ENCODE measurements around the gene CCER1. TPM values are rescaled to one million over a fixed set of nuclear protein-coding genes. Genes with fewer than 3 reads are reported as not detected.

CCER1 gene
- polyA plus RNA-seq, 1 donor from 2014 or later: not detected

DNA sequence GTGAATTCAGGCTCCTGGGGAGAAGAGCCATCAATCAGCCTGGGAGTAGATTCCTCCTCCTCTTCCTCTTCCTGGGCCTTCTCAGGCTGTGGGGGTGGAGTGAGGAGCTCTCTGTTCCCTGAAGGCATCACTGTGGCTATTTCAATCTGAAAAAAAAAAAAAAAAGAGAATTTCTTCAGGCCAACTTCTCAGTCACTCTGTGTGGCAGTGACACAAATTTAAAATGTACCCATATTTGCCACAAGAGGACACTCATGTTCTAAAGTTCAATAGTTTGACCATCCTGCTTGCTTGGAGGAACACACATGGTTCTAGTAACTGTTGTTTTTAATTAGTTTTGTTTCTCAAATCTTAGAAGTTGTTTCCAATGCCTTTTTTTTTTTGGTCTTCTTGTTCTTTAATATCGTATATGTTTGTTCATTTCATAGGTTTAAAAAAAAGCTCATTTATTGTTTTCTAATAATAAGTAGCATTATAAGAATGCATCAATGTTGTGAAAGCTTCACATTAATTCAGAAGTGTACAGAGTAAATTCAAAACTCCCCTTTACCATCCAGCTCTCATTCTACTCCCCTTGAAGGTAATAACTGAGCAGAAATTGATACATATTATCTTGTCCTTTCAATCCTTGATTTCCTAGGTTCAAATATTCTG, 23.3 kb upstream of the CCER1 start:
- Mint-ChIP-seq H3K4me1 (no peaks in the 10 kb centered on the region), H3K36me3 (no peaks in the 10 kb centered on the region), H3K9me3 (no peaks in the 10 kb centered on the region), H3K27me3 (peaks cover 2% of the 10 kb centered on the region), H3K27ac (no peak overlapping the region), H3K4me3 (no peak overlapping the region)

DNA sequence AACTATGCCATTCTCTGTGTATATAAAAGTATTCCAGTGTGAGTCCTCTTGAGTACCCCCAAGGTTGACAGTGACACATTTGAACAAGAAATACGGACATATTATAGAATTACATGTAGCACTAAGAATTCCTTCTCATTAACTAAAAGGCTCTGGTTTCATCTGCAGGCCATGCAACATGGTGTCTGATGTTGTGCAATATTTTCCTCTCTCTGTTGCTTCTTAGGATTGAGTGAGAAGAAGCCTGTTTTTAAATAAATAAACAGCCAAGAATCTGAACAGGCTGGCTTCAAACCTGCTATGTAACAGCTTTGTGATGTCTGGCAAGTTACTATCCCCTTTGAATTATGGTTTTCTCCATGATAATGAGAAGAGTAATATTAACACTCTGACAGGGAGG, 22.2 kb upstream of the CCER1 start:
- Mint-ChIP-seq H3K27ac (no peak overlapping the region), H3K4me1 (no peaks in the 10 kb centered on the region), H3K36me3 (no peaks in the 10 kb centered on the region), H3K4me3 (no peak overlapping the region), H3K27me3 (peaks cover 2% of the 10 kb centered on the region), H3K9me3 (no peaks in the 10 kb centered on the region)

DNA sequence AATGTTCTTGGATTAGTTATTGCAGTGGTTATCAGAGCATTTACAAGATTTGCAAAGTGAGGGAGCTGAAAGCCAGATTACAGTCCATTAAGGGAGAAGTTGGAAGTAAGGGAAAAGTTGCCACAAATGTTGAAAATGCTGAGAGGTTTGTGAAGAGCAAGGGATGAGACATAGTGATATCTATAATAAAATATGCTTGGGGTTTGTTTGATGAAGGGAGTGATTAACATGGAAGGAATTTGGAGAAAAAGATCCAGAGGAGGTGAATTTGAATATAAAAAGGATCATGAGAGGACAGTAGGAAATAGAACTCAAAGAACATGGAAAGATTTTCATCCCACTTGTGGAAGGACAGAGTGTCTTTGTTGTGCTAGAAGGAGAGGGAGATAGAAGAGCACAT, 19.3 kb upstream of the CCER1 start:
- Mint-ChIP-seq H3K4me1 (no peaks in the 10 kb centered on the region), H3K36me3 (no peaks in the 10 kb centered on the region), H3K9me3 (no peaks in the 10 kb centered on the region), H3K27ac (peak overlapping the region in 1 of 3 donors; percentile 1), H3K4me3 (no peak overlapping the region), H3K27me3 (peaks cover 2% of the 10 kb centered on the region)

DNA sequence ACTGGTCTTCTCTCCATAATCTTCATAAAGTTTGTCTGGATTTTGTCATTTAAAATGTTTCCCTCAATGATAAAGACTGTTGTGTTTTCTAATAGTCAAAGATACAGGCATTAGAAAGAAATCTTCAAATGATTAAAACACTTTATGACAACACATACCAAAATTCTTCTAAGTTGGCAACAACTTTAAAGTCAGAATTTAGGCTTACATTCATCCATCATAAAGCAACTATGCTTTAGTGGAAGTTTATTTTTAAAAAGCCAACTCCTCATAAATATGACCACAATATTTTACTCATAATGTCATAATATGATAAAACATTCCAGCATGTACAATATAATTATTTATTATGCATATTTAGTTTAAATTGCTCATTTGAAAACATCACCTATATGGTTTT, 17.2 kb upstream of the CCER1 start:
- Mint-ChIP-seq H3K27me3 (peaks cover 2% of the 10 kb centered on the region), H3K9me3 (no peaks in the 10 kb centered on the region), H3K36me3 (no peaks in the 10 kb centered on the region), H3K4me3 (no peak overlapping the region), H3K27ac (no peak overlapping the region), H3K4me1 (no peaks in the 10 kb centered on the region)

DNA sequence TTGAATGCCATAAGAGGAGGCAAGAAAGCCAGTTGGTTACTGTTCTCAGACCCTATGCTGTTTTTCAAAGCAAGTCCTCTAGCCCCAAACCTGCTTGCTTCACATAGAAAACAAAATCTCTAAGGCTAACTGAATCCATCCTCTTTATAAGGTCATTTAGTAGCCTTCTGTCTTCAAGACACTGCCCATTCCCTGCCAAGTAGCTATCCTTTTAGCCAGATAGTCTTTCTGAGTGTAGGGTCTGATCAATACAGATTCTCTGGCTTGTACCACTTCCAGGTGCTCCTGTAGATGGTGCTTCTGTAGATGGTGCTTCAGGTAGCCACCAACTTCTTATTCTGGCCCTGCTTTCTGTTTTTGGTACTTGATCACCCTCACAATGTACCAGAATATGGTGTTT, 15.9 kb upstream of the CCER1 start:
- peaks cover 2% of the 10 kb centered on the region for H3K27me3 Mint-ChIP-seq
- no peaks in the 10 kb centered on the region for H3K4me1 Mint-ChIP-seq
- H3K9me3 Mint-ChIP-seq: no peaks in the 10 kb centered on the region
- H3K36me3 Mint-ChIP-seq: no peaks in the 10 kb centered on the region
- no peak overlapping the region for H3K4me3 Mint-ChIP-seq
- H3K27ac Mint-ChIP-seq: no peak overlapping the region

DNA sequence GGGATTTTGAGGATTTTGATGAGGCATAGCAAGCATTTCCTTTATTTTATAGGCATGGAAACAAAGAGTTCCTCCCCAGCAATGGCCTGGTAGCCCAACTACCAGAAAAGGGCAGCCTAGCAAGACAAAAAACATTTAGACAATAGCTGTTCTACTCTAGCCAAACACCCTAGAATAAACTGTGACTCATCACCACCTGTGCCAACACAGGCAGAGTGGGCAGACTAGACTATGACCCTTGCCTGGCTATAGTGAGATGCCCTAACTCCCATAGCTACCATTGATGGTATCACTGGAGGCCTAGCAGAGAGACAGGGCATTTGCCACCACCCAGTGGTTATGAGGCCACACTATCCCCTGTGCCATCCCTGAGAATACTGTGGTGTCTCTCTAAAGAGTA, 15.5 kb upstream of the CCER1 start:
- Mint-ChIP-seq H3K9me3 (no peaks in the 10 kb centered on the region), H3K27me3 (peaks cover 2% of the 10 kb centered on the region), H3K4me3 (no peak overlapping the region), H3K27ac (no peak overlapping the region), H3K36me3 (no peaks in the 10 kb centered on the region), H3K4me1 (no peaks in the 10 kb centered on the region)

DNA sequence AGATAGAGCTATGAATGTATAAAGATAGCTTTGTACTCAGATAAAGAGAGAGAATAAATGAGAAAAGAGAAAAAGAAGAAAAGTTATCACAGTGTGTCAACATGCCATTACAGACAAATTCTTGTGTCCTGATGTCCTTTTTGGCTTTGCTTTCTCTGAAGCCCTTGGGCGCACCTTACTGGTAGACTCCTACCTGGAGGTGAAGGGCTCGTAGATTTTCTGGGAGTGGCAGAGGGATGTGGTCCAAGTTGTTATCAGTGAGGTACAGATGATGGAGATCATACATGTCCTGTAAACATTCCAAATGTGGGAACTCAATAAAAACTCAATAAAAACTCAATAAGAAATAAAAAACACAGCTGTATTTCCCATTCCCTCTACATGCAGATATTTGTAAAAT, 14.9 kb upstream of the CCER1 start:
- Mint-ChIP-seq H3K4me3 (no peak overlapping the region), H3K9me3 (no peaks in the 10 kb centered on the region), H3K4me1 (no peaks in the 10 kb centered on the region), H3K36me3 (no peaks in the 10 kb centered on the region), H3K27ac (no peak overlapping the region), H3K27me3 (peaks cover 2% of the 10 kb centered on the region)

DNA sequence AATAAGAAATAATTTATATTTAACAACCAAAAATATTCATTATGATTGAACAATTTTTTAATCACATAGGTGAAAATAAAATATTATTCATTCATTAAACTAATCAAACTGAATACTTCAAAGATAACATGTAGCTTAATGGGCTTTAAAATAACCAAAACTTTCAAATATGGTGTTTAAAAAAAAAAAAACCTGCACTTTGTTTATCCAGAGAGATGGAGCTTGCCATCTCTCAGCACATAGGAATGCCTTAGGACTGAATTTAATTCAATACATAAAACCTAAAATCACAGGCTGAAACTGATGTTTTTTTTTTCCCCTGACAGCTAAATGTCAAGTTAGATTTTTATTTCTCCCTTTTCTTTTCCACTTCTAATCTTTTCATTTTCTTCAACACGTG, 14.4 kb upstream of the CCER1 start:
- Mint-ChIP-seq H3K4me3 (no peak overlapping the region), H3K27ac (no peak overlapping the region), H3K4me1 (no peaks in the 10 kb centered on the region), H3K36me3 (no peaks in the 10 kb centered on the region), H3K27me3 (peaks cover 2% of the 10 kb centered on the region), H3K9me3 (no peaks in the 10 kb centered on the region)

DNA sequence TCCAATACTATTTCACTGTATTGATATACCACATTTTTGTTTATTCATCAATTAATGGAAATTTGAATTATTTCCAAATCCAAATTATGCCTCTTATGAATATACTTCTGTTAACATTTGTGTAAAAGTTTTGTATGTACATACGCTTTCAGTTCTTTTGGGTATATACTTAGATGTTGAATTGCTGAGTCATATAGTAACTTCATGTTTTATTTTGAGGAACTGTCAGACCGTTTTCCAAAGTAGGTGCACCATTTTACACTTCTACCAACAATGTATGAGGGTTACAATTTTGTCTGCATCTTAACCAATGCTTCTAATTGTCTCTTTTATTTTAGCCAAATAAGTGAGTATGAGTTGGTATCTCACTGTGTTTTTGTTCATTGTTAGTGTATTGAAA, 10.2 kb upstream of the CCER1 start:
- Mint-ChIP-seq H3K4me3 (no peak overlapping the region), H3K4me1 (no peaks in the 10 kb centered on the region), H3K27ac (no peak overlapping the region), H3K9me3 (no peaks in the 10 kb centered on the region), H3K36me3 (no peaks in the 10 kb centered on the region), H3K27me3 (no peaks in the 10 kb centered on the region)

DNA sequence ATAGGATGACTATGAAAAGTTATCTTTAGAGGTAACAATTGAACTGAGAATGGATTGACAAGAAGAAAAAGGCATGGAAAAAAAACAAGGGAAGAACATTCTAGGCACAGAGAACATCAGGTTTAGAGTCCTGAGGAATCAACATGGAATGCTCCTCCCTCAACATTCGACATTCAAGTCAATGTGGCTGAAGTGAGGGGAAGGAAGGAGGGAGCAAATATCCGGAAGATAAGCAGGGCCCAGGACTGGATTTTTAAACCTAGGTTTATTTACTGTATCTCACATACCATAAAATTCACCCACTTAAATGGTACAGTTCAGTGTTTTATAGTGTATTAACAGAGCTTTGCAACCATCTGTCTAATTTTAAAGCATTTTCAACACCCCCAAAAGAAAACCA, 9.6 kb upstream of the CCER1 start:
- Mint-ChIP-seq H3K27me3 (no peaks in the 10 kb centered on the region), H3K27ac (no peak overlapping the region)

DNA sequence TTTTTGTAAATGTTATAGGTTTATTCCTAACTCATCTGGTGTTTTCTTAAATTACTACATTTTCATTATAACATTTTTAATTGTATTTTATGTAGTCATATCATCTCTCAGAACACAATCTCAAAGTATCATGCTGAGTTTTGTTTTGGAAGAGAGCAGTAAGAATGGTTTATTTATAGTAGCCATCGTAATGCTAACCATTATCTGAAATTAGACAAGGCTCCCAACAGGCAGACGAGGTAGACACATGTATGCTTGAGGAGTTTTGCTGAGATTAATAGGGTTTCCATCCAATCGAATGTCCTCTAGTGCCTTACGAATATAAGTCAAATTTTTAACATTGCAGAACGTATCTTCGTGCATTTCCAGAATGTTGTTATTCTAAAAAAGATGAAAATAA, 9.0 kb upstream of the CCER1 start:
- Mint-ChIP-seq H3K27me3 (no peaks in the 10 kb centered on the region), H3K9me3 (no peaks in the 10 kb centered on the region), H3K36me3 (no peaks in the 10 kb centered on the region), H3K27ac (no peak overlapping the region), H3K4me1 (no peaks in the 10 kb centered on the region), H3K4me3 (no peak overlapping the region)

More for the DNA sequence above, 9.6 kb upstream of the CCER1 start:
- Mint-ChIP-seq H3K4me1 (no peaks in the 10 kb centered on the region), H3K9me3 (no peaks in the 10 kb centered on the region), H3K4me3 (no peak overlapping the region), H3K36me3 (no peaks in the 10 kb centered on the region)

DNA sequence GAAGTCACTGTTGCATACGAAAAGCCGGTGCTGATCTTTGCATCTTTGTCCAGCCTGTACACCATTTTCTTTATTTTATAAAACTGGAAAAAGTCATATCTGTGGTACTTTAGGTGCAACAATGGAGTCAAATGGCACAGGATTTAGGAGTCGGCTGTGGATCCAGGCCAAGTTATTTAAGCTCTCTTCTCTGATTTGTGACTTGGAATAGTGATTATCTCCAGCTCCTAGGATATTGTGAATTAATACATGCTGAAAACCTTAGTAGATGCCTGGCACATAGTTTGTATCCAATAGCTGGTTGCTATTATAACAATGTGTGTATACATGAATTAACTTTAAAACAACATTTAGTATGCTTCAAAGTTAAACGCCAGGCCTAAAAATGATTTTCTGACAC, 6.2 kb upstream of the CCER1 start:
- Mint-ChIP-seq H3K4me1 (no peaks in the 10 kb centered on the region), H3K36me3 (no peaks in the 10 kb centered on the region), H3K4me3 (no peak overlapping the region), H3K27ac (no peak overlapping the region), H3K27me3 (no peaks in the 10 kb centered on the region), H3K9me3 (no peaks in the 10 kb centered on the region)

DNA sequence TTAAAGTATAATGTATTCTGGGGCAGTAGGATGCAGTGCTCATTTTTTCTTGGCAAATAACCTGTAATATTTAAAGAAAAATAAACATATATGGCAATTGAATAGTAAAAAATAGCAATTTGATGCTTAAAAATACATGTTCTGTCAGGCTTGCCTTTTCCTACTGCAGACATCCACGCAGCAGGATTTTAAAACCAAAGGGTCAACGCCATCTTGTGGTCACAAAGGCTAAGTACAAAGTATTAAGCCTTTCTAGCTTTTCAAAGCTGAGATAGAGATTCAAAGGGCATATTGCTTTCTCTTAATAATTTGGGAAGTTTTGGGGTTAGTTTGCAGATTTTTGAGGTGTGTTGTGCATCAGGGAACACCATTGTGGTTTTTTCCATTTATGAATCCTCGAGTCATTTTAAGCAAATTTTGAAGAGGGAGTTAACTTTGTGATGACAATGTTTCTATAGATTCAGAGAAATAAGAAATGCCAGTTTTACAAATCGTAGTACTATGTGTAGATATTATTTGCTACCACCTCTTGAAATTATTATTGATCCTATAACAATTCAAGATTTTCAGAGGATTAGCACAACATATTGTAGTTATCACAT, 4.7 kb upstream of the CCER1 start:
- no peak overlapping the region for H3K4me3 Mint-ChIP-seq
- no peaks in the 10 kb centered on the region for H3K36me3 Mint-ChIP-seq
- no peaks in the 10 kb centered on the region for H3K9me3 Mint-ChIP-seq
- H3K4me1 Mint-ChIP-seq: no peaks in the 10 kb centered on the region
- no peak overlapping the region for H3K27ac Mint-ChIP-seq
- H3K27me3 Mint-ChIP-seq: no peaks in the 10 kb centered on the region

DNA sequence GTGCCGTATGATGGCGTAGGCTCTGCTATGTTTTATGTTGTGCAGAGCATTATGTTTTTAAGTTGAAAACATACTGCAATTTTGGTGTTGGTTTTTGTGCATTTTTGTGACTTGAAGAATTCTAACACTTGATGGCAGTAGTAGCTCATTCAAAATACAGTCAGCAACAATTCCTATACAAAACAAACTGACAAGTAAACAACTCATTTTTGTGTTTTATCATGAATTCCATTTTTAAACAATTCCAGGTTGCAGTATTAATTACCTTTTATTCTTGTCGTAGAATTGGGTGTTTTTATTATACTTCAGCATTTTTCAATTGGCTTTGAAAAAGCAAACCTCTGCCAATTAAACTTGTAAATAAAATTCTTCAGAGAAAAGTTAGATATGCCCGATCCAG, 4.1 kb upstream of the CCER1 start:
- H3K36me3 Mint-ChIP-seq: no peaks in the 10 kb centered on the region
- H3K27ac Mint-ChIP-seq: no peak overlapping the region
- no peaks in the 10 kb centered on the region for H3K27me3 Mint-ChIP-seq
- no peaks in the 10 kb centered on the region for H3K4me1 Mint-ChIP-seq
- no peaks in the 10 kb centered on the region for H3K9me3 Mint-ChIP-seq
- no peak overlapping the region for H3K4me3 Mint-ChIP-seq

DNA sequence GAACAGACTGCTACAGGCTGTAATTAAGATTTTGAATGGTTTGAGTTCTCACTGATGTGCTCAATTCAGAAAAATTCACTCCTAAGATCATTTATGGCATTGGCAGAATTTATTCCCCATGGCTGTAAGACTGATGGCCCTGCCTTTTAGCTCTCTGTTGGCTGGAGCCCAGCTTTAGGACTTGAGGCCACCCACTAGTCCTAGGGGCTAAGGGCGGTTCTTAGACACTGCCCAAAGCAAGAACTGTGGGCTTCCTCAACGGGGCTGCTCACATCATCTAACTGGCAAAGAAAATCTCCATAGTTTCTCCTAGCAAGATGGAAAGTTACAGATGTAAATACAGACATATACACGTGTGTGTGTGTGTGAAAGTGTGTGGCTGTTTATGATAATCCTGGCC, 3.4 kb upstream of the CCER1 start:
- H3K27me3 Mint-ChIP-seq: no peaks in the 10 kb centered on the region
- no peaks in the 10 kb centered on the region for H3K9me3 Mint-ChIP-seq
- H3K4me1 Mint-ChIP-seq: no peaks in the 10 kb centered on the region
- no peaks in the 10 kb centered on the region for H3K36me3 Mint-ChIP-seq
- no peak overlapping the region for H3K4me3 Mint-ChIP-seq
- no peak overlapping the region for H3K27ac Mint-ChIP-seq

DNA sequence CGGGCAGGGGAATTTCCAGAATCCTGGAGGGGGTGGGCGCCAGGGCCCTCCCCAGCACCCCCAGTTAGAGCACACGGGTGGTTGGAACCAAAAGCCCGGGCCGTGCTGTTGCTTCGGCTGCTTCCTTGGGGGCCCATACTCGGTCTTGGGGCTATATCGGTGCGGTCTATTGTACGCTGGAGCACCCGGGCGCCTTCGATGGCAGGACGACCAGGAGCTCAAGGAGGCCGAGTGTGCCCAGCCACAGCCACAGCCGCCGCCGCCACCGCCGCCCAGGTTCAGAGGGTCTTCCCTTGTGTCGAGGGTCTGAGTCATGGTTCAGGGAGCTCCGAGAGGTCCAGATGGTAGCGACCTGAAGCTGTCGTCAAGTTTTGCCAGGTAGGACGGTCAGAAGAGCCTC, 548 bp downstream of the CCER1 start:
- no peaks in the 10 kb centered on the region for H3K4me1 Mint-ChIP-seq
- no peaks in the 10 kb centered on the region for H3K36me3 Mint-ChIP-seq
- no peak overlapping the region for H3K27ac Mint-ChIP-seq
- H3K9me3 Mint-ChIP-seq: no peaks in the 10 kb centered on the region
- no peak overlapping the region for H3K4me3 Mint-ChIP-seq
- H3K27me3 Mint-ChIP-seq: no peaks in the 10 kb centered on the region
